CD4-positive, alpha-beta T cell (primary cell): ENCODE results near the gene CTXN2. TPM values are rescaled to one million over a fixed set of nuclear protein-coding genes. Genes with fewer than 3 reads are reported as not detected.

Experiments used
- ATAC-seq: fragments of 200-7000 bp; cut with Tn5 transposase; one replicate; pipeline ENCODE4 v1.10.0; 2022; ENCODE audit warnings: mild to moderate bottlenecking; ENCODE audit not compliant: poor library complexity
- CTCF ChIA-PET: fragments of 350-600 bp; sonication (Branson Sonifier 250); formaldehyde crosslinking; loops from one replicate; lab custom pipeline; 2021; ENCODE audit warnings: antibody characterized with exemption, inconsistent platforms; lab: Charles Lee
- POLR2A ChIA-PET: fragments of 350-600 bp; sonication (Branson Sonifier 250); formaldehyde crosslinking; loops from one replicate; lab custom pipeline; 2021; ENCODE audit warnings: antibody characterized with exemption, inconsistent platforms; lab: Charles Lee
- DNase-seq, 14 experiments: peaks; one replicate each; pipeline ENCODE4 v3.0.0-alpha.2; 2013 to 2020; ENCODE audit warnings: mixed read lengths in 2 of 14
- H3K27ac ChIP-seq, 2 donors: one replicate each; pipeline versions ENCODE4 v1.5.1 to v1.7.0; 2013; ENCODE audit warnings: low read length in 2 of 2, low read depth in 1 of 2, mild to moderate bottlenecking in 1 of 2
- H3K27me3 ChIP-seq, 2 experiments: 1 replicate in 1 of 2; 2 replicates in 1 of 2; pipeline versions ENCODE4 v1.6.1 to v1.7.0; 2013; ENCODE audit warnings: low read length in 2 of 2, control low read depth in 1 of 2, mild to moderate bottlenecking in 1 of 2, moderate library complexity in 1 of 2; ENCODE audit not compliant: insufficient read depth in 2 of 2, control insufficient read depth in 1 of 2
- H3K36me3 ChIP-seq: one replicate; pipeline ENCODE4 v1.6.1; 2013; ENCODE audit warnings: low read length, control low read depth; ENCODE audit not compliant: insufficient read depth
- H3K4me1 ChIP-seq: one replicate; pipeline ENCODE4 v1.6.1; 2013; ENCODE audit warnings: low read length, control low read depth; ENCODE audit not compliant: insufficient read depth
- H3K4me3 ChIP-seq: one replicate; pipeline ENCODE4 v1.5.1; 2013; ENCODE audit warnings: mild to moderate bottlenecking, low read length, moderate library complexity
- H3K9me3 ChIP-seq, 2 experiments: 1 replicate in 1 of 2; 2 replicates in 1 of 2; pipeline versions ENCODE4 v1.6.1 to v1.7.0; 2013; ENCODE audit warnings: low read length in 2 of 2, mild to moderate bottlenecking in 2 of 2, control low read depth in 1 of 2, moderate library complexity in 1 of 2; ENCODE audit not compliant: control insufficient read depth in 1 of 2, insufficient read depth in 1 of 2
- H3K27ac Mint-ChIP-seq: one replicate; pipeline ENCODE4 v1.8.0; 2020; ENCODE audit warnings: mixed read lengths
- H3K27me3 Mint-ChIP-seq: one replicate; pipeline ENCODE4 v1.8.0; 2021; ENCODE audit warnings: mixed read lengths
- H3K36me3 Mint-ChIP-seq: one replicate; pipeline ENCODE4 v1.8.0; 2021; ENCODE audit warnings: low read depth, mixed read lengths
- H3K4me1 Mint-ChIP-seq: one replicate; pipeline ENCODE4 v1.8.0; 2021; ENCODE audit warnings: low read depth, mixed read lengths
- H3K4me3 Mint-ChIP-seq: one replicate; pipeline ENCODE4 v1.8.0; 2020; ENCODE audit warnings: mild to moderate bottlenecking, mixed read lengths
- H3K9me3 Mint-ChIP-seq: one replicate; pipeline ENCODE4 v1.8.0; 2020; ENCODE audit warnings: mixed read lengths
- CTCF ChIP-seq: fragments of 200-600 bp; IDR thresholded peaks from one replicate; pipeline ENCODE4 v1.8.0; 2022; ENCODE audit warnings: antibody characterized with exemption, mild to moderate bottlenecking
- intact Hi-C, 2 experiments: fragments of 100-400 bp; cut with DNase I in 1 of 2; cut with micrococcal nuclease in 1 of 2; formaldehyde crosslinking; loops; one replicate each; pipeline versions ENCODE4 v1.15.1 to v1.9.0; 2023 to 2025; cut with DNase I, micrococcal nuclease
- total RNA-seq, 174 experiments: library from RNA in 2 of 174; stranded (reverse) in 2 of 174; gene quantifications; one replicate each; pipeline ENCODE4 v1.2.3 and lab custom pipeline; 2021 to 2026

The CTXN2 gene
- total RNA-seq, 2 experiments from 2014 or later: not detected

- Histone ChIP-seq H3K27me3 (no peaks in the 10 kb centered on the region), H3K27ac (no peak overlapping the region), H3K4me3 (no peak overlapping the region), H3K4me1 (no peaks in the 10 kb centered on the region), H3K36me3 (no peaks in the 10 kb centered on the region), H3K9me3 (no peaks in the 10 kb centered on the region)
- no peak for TF ChIP-seq CTCF
- POLR2A ChIA-PET: no interaction called here
- no peaks in the 10 kb centered on the region for H3K9me3 Mint-ChIP-seq
- H3K4me1 Mint-ChIP-seq: no peaks in the 10 kb centered on the region
- intact Hi-C loops: no loop called here
- H3K4me3 Mint-ChIP-seq: no peak overlapping the region
- CTCF ChIA-PET: no interaction called here
- ATAC-seq (no peak), DNase-seq (no peak)
- H3K27me3 Mint-ChIP-seq: no peaks in the 10 kb centered on the region
- no peak overlapping the region for H3K27ac Mint-ChIP-seq
- H3K36me3 Mint-ChIP-seq: peaks cover 44% of the 10 kb centered on the region
These were observed 45.5 kb upstream of the CTXN2 start for GRCh38 chr15:48145923-48146322.

GRCh38 chr15:48147358-48147757, 44.1 kb upstream of the CTXN2 start:
- intact Hi-C loops: no loop called here
- no peaks in the 10 kb centered on the region for H3K4me1 ChIP-seq
- ChIA-PET CTCF (no interaction called here), POLR2A (no interaction called here)
- ATAC-seq: no peak
- H3K36me3 Mint-ChIP-seq: peaks cover 48% of the 10 kb centered on the region
- no peak overlapping the region for H3K4me3 ChIP-seq
- H3K9me3 ChIP-seq: no peaks in the 10 kb centered on the region
- no peaks in the 10 kb centered on the region for H3K4me1 Mint-ChIP-seq
- DNase-seq: no peak
- H3K27ac Mint-ChIP-seq: no peak overlapping the region
- H3K36me3 ChIP-seq: no peaks in the 10 kb centered on the region
- no peaks in the 10 kb centered on the region for H3K27me3 Mint-ChIP-seq
- no peak for TF ChIP-seq CTCF
- H3K4me3 Mint-ChIP-seq: no peak overlapping the region
- no peak overlapping the region for H3K27ac ChIP-seq
- no peaks in the 10 kb centered on the region for H3K27me3 ChIP-seq
- no peaks in the 10 kb centered on the region for H3K9me3 Mint-ChIP-seq

- Mint-ChIP-seq H3K27me3 (no peaks in the 10 kb centered on the region), H3K9me3 (no peaks in the 10 kb centered on the region), H3K36me3 (peaks cover 41% of the 10 kb centered on the region), H3K4me3 (no peak overlapping the region), H3K4me1 (no peaks in the 10 kb centered on the region), H3K27ac (no peak overlapping the region)
- Histone ChIP-seq H3K4me1 (no peaks in the 10 kb centered on the region), H3K36me3 (no peaks in the 10 kb centered on the region), H3K27me3 (no peaks in the 10 kb centered on the region), H3K27ac (no peak overlapping the region), H3K4me3 (no peak overlapping the region), H3K9me3 (no peaks in the 10 kb centered on the region)
- DNase-seq (no peak), ATAC-seq (no peak)
- TF ChIP-seq CTCF: no peak
- intact Hi-C loops: no loop called here
- ChIA-PET CTCF (no interaction called here), POLR2A (no interaction called here)
These were observed 41.6 kb upstream of the CTXN2 start for GRCh38 chr15:48149858-48150257.
